GM23338 (cell line): ENCODE results near the gene RAD51B. TPM values are rescaled to one million over a fixed set of nuclear protein-coding genes. Genes with fewer than 3 reads are reported as not detected.

Source experiments
- ATAC-seq: fragments of 200-7000 bp; cut with Tn5 transposase; 3 replicates; pipeline ENCODE4 v1.9.1; 2020
- DNase-seq: peaks from one replicate; pipeline ENCODE4 v3.0.0-alpha.2; 2015; ENCODE audit warnings: low spot score
- H2AFZ ChIP-seq: fragments of 200-600 bp; sonication (generic); 2 replicates; pipeline ENCODE4 v1.8.0; 2016; ENCODE audit warnings: antibody characterized with exemption, mild to moderate bottlenecking, moderate library complexity
- H3F3A ChIP-seq: fragments of 200-600 bp; sonication (generic); replicated peaks from 2 replicates; pipeline ENCODE4 v1.8.0; 2017; ENCODE audit warnings: antibody characterized with exemption, mixed run types, low read depth
- H3K27ac ChIP-seq: fragments of 200-600 bp; sonication (generic); 2 replicates; pipeline ENCODE4 v1.6.1; 2016; ENCODE audit warnings: low read depth
- H3K27me3 ChIP-seq: fragments of 200-600 bp; sonication (generic); 2 replicates; pipeline ENCODE4 v1.8.0; 2016; ENCODE audit warnings: mild to moderate bottlenecking, mixed run types, moderate library complexity; ENCODE audit not compliant: insufficient read depth
- H3K36me3 ChIP-seq: fragments of 200-600 bp; sonication (generic); 2 replicates; pipeline ENCODE4 v1.8.0; 2016; ENCODE audit warnings: mild to moderate bottlenecking; ENCODE audit not compliant: insufficient read depth
- H3K4me1 ChIP-seq: fragments of 200-600 bp; sonication (generic); 2 replicates; pipeline ENCODE4 v1.8.0; 2016; ENCODE audit warnings: mild to moderate bottlenecking, moderate library complexity; ENCODE audit not compliant: insufficient read depth
- H3K4me2 ChIP-seq: fragments of 200-600 bp; sonication (generic); 2 replicates; pipeline ENCODE4 v1.7.1; 2017; ENCODE audit warnings: mixed run types
- H3K4me3 ChIP-seq: fragments of 200-600 bp; sonication (generic); 2 replicates; pipeline ENCODE4 v1.6.1; 2016; ENCODE audit warnings: mixed run types
- H3K79me2 ChIP-seq: fragments of 200-600 bp; sonication (generic); replicated peaks from 2 replicates; pipeline ENCODE4 v1.8.0; 2017; ENCODE audit warnings: mild to moderate bottlenecking; ENCODE audit not compliant: insufficient read depth
- H3K9me2 ChIP-seq: fragments of 200-600 bp; sonication (generic); 2 replicates; pipeline ENCODE4 v1.8.0; 2017; ENCODE audit not compliant: insufficient read depth
- H4K20me1 ChIP-seq: fragments of 200-600 bp; sonication (generic); replicated peaks from 2 replicates; pipeline ENCODE4 v1.8.0; 2017; ENCODE audit warnings: mild to moderate bottlenecking; ENCODE audit not compliant: insufficient read depth
- H3K27ac Mint-ChIP-seq: 2 replicates; pipeline ENCODE4 v1.8.0; 2020; ENCODE audit warnings: inconsistent platforms, mild to moderate bottlenecking, moderate library complexity, mixed read lengths
- H3K27me3 Mint-ChIP-seq: 3 replicates; pipeline ENCODE4 v1.8.0; 2022; ENCODE audit warnings: low read depth, mild to moderate bottlenecking, moderate library complexity, mixed read lengths, inconsistent platforms; ENCODE audit not compliant: insufficient read depth, poor library complexity
- H3K36me3 Mint-ChIP-seq: 3 replicates; pipeline ENCODE4 v1.8.0; 2021; ENCODE audit warnings: low read depth, mild to moderate bottlenecking, inconsistent platforms, moderate library complexity, mixed read lengths
- H3K4me1 Mint-ChIP-seq: 3 replicates; pipeline ENCODE4 v1.8.0; 2020; ENCODE audit warnings: mild to moderate bottlenecking, inconsistent platforms, mixed read lengths
- H3K4me3 Mint-ChIP-seq: 3 replicates; pipeline ENCODE4 v1.8.0; 2021; ENCODE audit warnings: moderate library complexity, mild to moderate bottlenecking, inconsistent platforms, mixed read lengths
- H3K9me3 Mint-ChIP-seq: 3 replicates; pipeline ENCODE4 v1.8.0; 2020; ENCODE audit warnings: moderate library complexity, mild to moderate bottlenecking, inconsistent platforms, mixed read lengths
- CREB1 ChIP-seq: fragments of 250-450 bp; sonication (Bioruptor Pico); IDR thresholded peaks from 2 replicates; pipeline ENCODE4 v1.5.0; 2020; ENCODE audit warnings: low read depth, mild to moderate bottlenecking, moderate library complexity
- CTCF ChIP-seq, 2 experiments: fragments of 200-600 bp in 1 of 2; sonication (generic) in 1 of 2; conservative IDR thresholded peaks; 2 replicates each; pipeline versions ENCODE4 v1.5.1 to v1.6.1; 2016 to 2017; ENCODE audit warnings: antibody characterized with exemption in 2 of 2, low read depth in 2 of 2, mild to moderate bottlenecking in 2 of 2, moderate library complexity in 1 of 2
- JUNB ChIP-seq: IDR thresholded peaks from one replicate; pipeline ENCODE4 v1.6.1; 2016; ENCODE audit warnings: antibody characterized with exemption; ENCODE audit not compliant: unreplicated experiment
- POLR2AphosphoS5 ChIP-seq: IDR thresholded peaks from 2 replicates; pipeline ENCODE4 v1.6.1; 2016; ENCODE audit warnings: antibody characterized with exemption, low read depth
- REST ChIP-seq: IDR thresholded peaks from one replicate; pipeline ENCODE4 v1.6.1; 2018; ENCODE audit warnings: antibody characterized with exemption; ENCODE audit not compliant: unreplicated experiment
- ZNF114 ChIP-seq: fragments of 250-450 bp; sonication (Bioruptor Pico); IDR thresholded peaks from 2 replicates; pipeline ENCODE4 v1.5.0; 2020; ENCODE audit warnings: mild to moderate bottlenecking, moderate library complexity
- ZNF331 ChIP-seq: fragments of 250-450 bp; sonication (Bioruptor Pico); IDR thresholded peaks from 2 replicates; pipeline ENCODE4 v1.5.0; 2020; ENCODE audit warnings: low read depth, mild to moderate bottlenecking, moderate library complexity
- ZNF462 ChIP-seq: fragments of 250-450 bp; sonication (Bioruptor Pico); IDR thresholded peaks from 2 replicates; pipeline ENCODE4 v1.5.0; 2020; ENCODE audit warnings: mild to moderate bottlenecking, moderate library complexity
- polyA plus RNA-seq: library from polyadenylated mRNA; unstranded; fragments of >200 nt; fragmentation: Nextera tagmentation; extraction: Ambion mirVana; gene quantifications from 2 replicates; pipeline ENCODE4 v1.2.1, GENCODE V29; 2016
- total RNA-seq: library from RNA; depleted of rRNA; stranded (reverse); fragments of >200 nt; shearing (Covaris generic); gene quantifications from 2 replicates; pipeline ENCODE4 v1.2.3, GENCODE V29; 2014

The RAD51B gene
- total and polyA plus RNA-seq, 2 experiments from 2014 or later: 15.7 to 29.1 TPM

DNA sequence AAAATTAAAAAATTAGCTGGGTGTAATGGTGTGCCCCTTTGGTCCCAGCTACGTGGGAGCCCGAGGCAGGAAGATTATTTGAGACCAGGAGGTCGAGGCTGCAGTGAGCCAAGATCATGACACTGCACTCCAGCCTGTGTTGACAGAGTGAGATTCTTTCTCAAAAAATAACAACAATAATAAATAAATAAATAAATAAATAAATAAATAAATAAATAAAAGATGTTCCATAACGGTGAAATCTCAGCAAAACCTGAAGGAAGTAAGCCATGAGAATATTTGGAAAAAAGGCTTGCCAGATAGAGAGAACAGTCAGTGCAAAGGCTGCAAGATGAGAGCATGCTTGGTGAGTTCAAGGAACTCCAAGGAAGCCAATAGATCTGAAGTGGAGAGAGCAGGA, 176.7 kb downstream of the RAD51B start:
- no peak for TF ChIP-seq CREB1
- TF ChIP-seq REST: no peak
- TF ChIP-seq ZNF114 (CRISPR knock-in tag): no peak
- TF ChIP-seq CTCF (conservative IDR thresholded peaks at IDR 0.05; ENCODE audit: low read depth in 2 of 2): no peak
- TF ChIP-seq JUNB: no peak
- no peak for TF ChIP-seq ZNF462 (CRISPR knock-in tag)
- TF ChIP-seq ZNF331: no peak
- TF ChIP-seq POLR2AphosphoS5: no peak
- H3K9me3 Mint-ChIP-seq: no peaks in the 10 kb centered on the region
- H3K79me2 ChIP-seq: no peaks in the 10 kb centered on the region
- H3K4me3 Mint-ChIP-seq: no peak overlapping the region
- H3K27me3 ChIP-seq: no peaks in the 10 kb centered on the region
- no peaks in the 10 kb centered on the region for H3K27me3 Mint-ChIP-seq
- no peaks in the 10 kb centered on the region for H3K9me2 ChIP-seq
- DNase-seq (no peak), ATAC-seq (no peak)
- no peak overlapping the region for H2AFZ ChIP-seq
- H3K27ac Mint-ChIP-seq: no peak overlapping the region
- no peaks in the 10 kb centered on the region for H4K20me1 ChIP-seq
- H3F3A ChIP-seq: no peaks in the 10 kb centered on the region
- H3K36me3 Mint-ChIP-seq: no peaks in the 10 kb centered on the region; the same call in 2 of the 3 replicates
- no peak overlapping the region for H3K4me2 ChIP-seq
- no peaks in the 10 kb centered on the region for H3K36me3 ChIP-seq
- no peaks in the 10 kb centered on the region for H3K4me1 ChIP-seq
- no peak overlapping the region; the same call in 1 of the 2 replicates for H3K27ac ChIP-seq
- H3K4me1 Mint-ChIP-seq: no peaks in the 10 kb centered on the region
- H3K4me3 ChIP-seq: no peak overlapping the region
